Esophagus squamous epithelium (tissue), 5 donors: ENCODE data around the gene CREM. TPM values are rescaled to one million over a fixed set of nuclear protein-coding genes. Genes with fewer than 3 reads are reported as not detected.

Experiments
- DNase-seq: peaks from one replicate; lab custom pipeline; 2025; lab: John Stamatoyannopoulos, UW
- H3K27ac ChIP-seq, 4 donors: fragments of 200-600 bp; sonication (generic); one replicate each; pipeline ENCODE4 v1.5.1; 2016 to 2019; ENCODE audit warnings: mild to moderate bottlenecking in 1 of 4
- H3K27me3 ChIP-seq, 4 donors: fragments of 200-600 bp; sonication (generic); 1 replicate in 3 of 4; 2 replicates in 1 of 4; pipeline versions ENCODE4 v1.5.1 to v1.6.0; 2017 to 2021; ENCODE audit warnings: antibody characterized with exemption in 1 of 4
- H3K36me3 ChIP-seq, 3 donors: fragments of 200-600 bp; sonication (generic); one replicate each; pipeline ENCODE4 v1.5.1; 2016 to 2019
- H3K4me1 ChIP-seq, 3 donors: fragments of 200-600 bp; sonication (generic); one replicate each; pipeline ENCODE4 v1.5.1; 2017 to 2019
- H3K4me3 ChIP-seq, 4 donors: fragments of 200-600 bp; sonication (generic); 1 replicate in 3 of 4; 2 replicates in 1 of 4; pipeline ENCODE4 v1.5.1; 2016 to 2019; ENCODE audit warnings: mild to moderate bottlenecking in 2 of 4, moderate library complexity in 1 of 4
- H3K9me3 ChIP-seq, 3 donors: fragments of 200-600 bp; sonication (generic); one replicate each; pipeline ENCODE4 v1.5.1; 2016 to 2019
- POLR2A ChIP-seq, 4 donors: fragments of 450-650 bp; IDR thresholded peaks; one replicate each; pipeline ENCODE4 v1.6.1; 2017; ENCODE audit warnings: antibody characterized with exemption in 4 of 4, mild to moderate bottlenecking in 4 of 4, moderate library complexity in 3 of 4
- WGBS, 2 donors: methylation state at CpG; one replicate each; pipeline ENCODE4 v1.1.5; 2018; 5-methylcytosine and 5-hydroxymethylcytosine counted together
- intact Hi-C: fragments of 100-400 bp; cut with DNase I; formaldehyde crosslinking; loops from one replicate; pipeline ENCODE4 v1.15.0; 2022
- total RNA-seq, 4 donors: library from RNA; depleted of rRNA; stranded (reverse); fragments of >200 nt; gene quantifications; one replicate each; pipeline ENCODE4 v1.1.0, GENCODE V29; 2016
- TF ChIP-seq, protein P1 (sequence below), 6 experiments: fragments of 450-650 bp in 4 of 6; fragments of 200-600 bp in 2 of 6; sonication (generic) in 2 of 6; IDR thresholded peaks; one replicate each; pipeline ENCODE4 v1.5.1; 2016 to 2019; ENCODE audit warnings: antibody characterized with exemption in 6 of 6, mild to moderate bottlenecking in 4 of 6, moderate library complexity in 4 of 6
- donor health status: DM: yes; HTN: yes; CAD: no.

Gene CREM
- total RNA-seq, 4 donors from 2014 or later = 19.4 to 23.8 (median 21.6) TPM

DNA sequence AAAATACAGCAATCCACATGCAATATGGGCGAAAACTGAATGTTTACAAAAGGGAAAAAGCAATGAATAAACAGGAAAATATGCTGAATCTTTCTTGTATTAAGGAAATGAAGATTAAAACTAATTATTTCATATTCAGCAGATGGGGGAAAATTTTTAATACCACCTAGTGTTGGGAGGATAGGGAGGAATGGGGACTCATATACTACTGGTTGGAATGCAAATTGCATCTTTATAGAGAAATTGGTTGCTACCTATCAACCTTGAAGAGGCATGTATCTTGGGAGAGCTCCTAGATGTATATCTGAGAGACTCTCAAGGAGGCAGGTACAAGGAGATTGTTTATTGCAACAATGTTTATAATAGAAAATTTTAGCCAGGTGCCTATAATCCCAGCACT is 101.4 kb downstream of the CREM start:
- Histone ChIP-seq H3K27me3 (peaks cover 0 to 9% (median 0%) of the 10 kb centered on the region in 4 donors), H3K9me3 (no peaks in the 10 kb centered on the region), H3K36me3 (no peaks in the 10 kb centered on the region), H3K27ac (no peak overlapping the region), H3K4me3 (no peak overlapping the region), H3K4me1 (no peaks in the 10 kb centered on the region)
- WGBS, 2 donors = 95 to 100% methylated on average over 1 of the region's 1 CpG
- intact Hi-C loops = no loop called here
- TF ChIP-seq, protein P1, sequence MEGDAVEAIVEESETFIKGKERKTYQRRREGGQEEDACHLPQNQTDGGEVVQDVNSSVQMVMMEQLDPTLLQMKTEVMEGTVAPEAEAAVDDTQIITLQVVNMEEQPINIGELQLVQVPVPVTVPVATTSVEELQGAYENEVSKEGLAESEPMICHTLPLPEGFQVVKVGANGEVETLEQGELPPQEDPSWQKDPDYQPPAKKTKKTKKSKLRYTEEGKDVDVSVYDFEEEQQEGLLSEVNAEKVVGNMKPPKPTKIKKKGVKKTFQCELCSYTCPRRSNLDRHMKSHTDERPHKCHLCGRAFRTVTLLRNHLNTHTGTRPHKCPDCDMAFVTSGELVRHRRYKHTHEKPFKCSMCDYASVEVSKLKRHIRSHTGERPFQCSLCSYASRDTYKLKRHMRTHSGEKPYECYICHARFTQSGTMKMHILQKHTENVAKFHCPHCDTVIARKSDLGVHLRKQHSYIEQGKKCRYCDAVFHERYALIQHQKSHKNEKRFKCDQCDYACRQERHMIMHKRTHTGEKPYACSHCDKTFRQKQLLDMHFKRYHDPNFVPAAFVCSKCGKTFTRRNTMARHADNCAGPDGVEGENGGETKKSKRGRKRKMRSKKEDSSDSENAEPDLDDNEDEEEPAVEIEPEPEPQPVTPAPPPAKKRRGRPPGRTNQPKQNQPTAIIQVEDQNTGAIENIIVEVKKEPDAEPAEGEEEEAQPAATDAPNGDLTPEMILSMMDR (IDR thresholded peaks at IDR 0.05) = no peak
- no peak for TF ChIP-seq POLR2A (IDR thresholded peaks at IDR 0.05)
- no peak for DNase-seq

DNA sequence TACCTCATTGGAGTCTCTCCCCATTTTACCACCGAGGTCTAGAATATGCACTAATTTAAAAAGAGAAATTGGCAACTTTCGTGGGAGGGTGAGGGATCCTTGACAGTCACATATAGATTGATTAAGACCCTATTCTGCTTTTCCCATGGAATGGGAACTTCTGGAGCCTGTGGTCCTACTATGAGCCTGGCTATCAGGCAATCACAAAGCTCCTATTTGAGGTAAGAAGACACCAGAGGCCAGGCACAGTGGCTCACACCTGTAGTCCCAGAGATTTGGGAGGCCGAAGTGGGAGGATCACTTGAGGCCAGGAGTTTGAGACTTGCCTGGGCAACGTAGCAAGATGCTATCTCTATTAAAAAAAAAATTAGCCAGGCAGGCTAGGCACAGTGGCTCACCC is 105.0 kb downstream of the CREM start:
- intact Hi-C loops = no loop called here
- 81 to 87% methylated on average over 4 of the region's 4 CpGs for WGBS, 2 donors
- no peak overlapping the region for H3K27ac ChIP-seq
- no peak for DNase-seq
- H3K4me3 ChIP-seq = no peak overlapping the region
- no peaks in the 10 kb centered on the region for H3K36me3 ChIP-seq
- H3K9me3 ChIP-seq = no peaks in the 10 kb centered on the region
- no peaks in the 10 kb centered on the region for H3K27me3 ChIP-seq
- no peaks in the 10 kb centered on the region for H3K4me1 ChIP-seq
- TF ChIP-seq, protein P1 (IDR thresholded peaks at IDR 0.05) = no peak
- TF ChIP-seq POLR2A (IDR thresholded peaks at IDR 0.05) = no peak

DNA sequence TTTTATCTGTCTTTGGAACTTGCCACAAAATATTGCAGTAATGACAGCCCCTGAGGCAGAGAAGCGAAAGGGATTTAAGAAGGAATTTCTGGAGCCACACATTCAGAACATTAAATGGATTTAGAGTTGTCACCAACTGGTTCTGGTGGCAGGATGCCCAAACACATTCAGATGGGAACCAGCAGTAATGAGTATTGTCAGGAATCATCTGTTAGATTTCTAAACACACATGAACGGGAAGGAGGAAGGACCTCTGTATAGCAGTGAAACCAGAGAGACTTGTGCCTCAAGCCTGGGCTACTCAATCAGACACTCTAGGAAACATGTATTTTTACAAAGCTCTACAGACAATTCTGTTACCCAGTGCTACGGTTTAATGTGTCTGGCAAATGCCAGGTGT is 105.9 kb downstream of the CREM start:
- TF ChIP-seq, protein P1 (IDR thresholded peaks at IDR 0.05) = no peak
- no peak for TF ChIP-seq POLR2A (IDR thresholded peaks at IDR 0.05)
- 38 to 54% methylated on average over 3 of the region's 3 CpGs for WGBS, 2 donors
- no peak overlapping the region for H3K27ac ChIP-seq
- no peak overlapping the region for H3K4me3 ChIP-seq
- H3K27me3 ChIP-seq = no peaks in the 10 kb centered on the region
- intact Hi-C loops = no loop called here
- H3K9me3 ChIP-seq = no peaks in the 10 kb centered on the region
- H3K36me3 ChIP-seq = no peaks in the 10 kb centered on the region
- no peak for DNase-seq
- H3K4me1 ChIP-seq = no peaks in the 10 kb centered on the region

DNA sequence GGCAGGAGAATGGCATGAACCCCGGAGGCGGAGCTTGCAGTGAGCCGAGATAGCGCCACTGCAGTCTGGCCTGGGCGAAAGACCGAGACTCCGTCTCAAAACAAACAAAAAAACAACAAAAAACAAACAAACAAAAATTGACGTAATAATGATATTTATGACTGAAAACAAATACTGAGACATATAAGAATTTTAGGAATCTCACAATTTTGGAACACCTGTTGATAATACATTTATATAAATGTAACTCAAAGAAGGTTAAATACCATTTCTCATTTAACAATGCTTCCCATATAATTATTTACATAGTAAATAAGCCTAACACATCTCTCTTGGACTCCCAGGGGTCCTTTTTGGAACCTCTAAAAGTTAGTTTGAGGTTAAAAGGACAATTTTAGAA is 107.4 kb downstream of the CREM start:
- H3K4me3 ChIP-seq = no peak overlapping the region
- no peaks in the 10 kb centered on the region for H3K4me1 ChIP-seq
- H3K9me3 ChIP-seq = no peaks in the 10 kb centered on the region
- H3K27me3 ChIP-seq = no peaks in the 10 kb centered on the region
- intact Hi-C loops = no loop called here
- 93 to 96% methylated on average over 8 of the region's 8 CpGs for WGBS, 2 donors
- no peak overlapping the region for H3K27ac ChIP-seq
- H3K36me3 ChIP-seq = no peaks in the 10 kb centered on the region
- DNase-seq = no peak
- no peak for TF ChIP-seq POLR2A (IDR thresholded peaks at IDR 0.05)
- TF ChIP-seq, protein P1 (IDR thresholded peaks at IDR 0.05) = no peak

DNA sequence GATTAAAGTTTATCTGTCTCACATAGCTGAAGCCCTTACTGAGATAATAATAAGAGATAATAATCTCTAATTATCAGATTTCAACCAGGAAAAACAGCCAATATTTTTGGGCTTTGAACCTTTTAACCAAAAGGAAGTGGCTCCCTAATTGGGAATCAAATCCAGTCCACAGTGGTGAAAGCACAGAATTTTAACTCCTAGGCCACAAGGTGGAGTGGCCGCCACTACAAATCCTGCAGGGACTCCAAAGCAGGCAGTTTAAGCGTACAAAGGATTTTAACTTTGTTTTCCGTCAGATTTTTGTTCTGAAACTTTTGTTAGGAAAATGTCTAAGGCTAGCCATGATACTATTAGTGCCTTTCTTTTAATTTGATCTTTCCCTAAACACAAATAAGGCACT is 110.1 kb downstream of the CREM start:
- intact Hi-C loops = no loop called here
- DNase-seq = no peak
- Histone ChIP-seq H3K4me1 (no peaks in the 10 kb centered on the region), H3K4me3 (no peak overlapping the region), H3K27me3 (no peaks in the 10 kb centered on the region), H3K36me3 (no peaks in the 10 kb centered on the region), H3K27ac (no peak overlapping the region), H3K9me3 (no peaks in the 10 kb centered on the region)
- no peak for TF ChIP-seq POLR2A (IDR thresholded peaks at IDR 0.05)
- TF ChIP-seq, protein P1 (IDR thresholded peaks at IDR 0.05) = peak in 1 of 6 experiments; percentile 22
- 58 to 84% methylated on average over 3 of the region's 3 CpGs for WGBS, 2 donors
